CD4-positive, alpha-beta T cell treated with Interleukin-4 for 4 hours (primary cell): ENCODE results near the gene GMPR2.

ENCODE experiments used
- DNase-seq: peaks from one replicate; pipeline ENCODE4 v3.0.0-alpha.2; 2020

The GMPR2 gene

GRCh38 chr14:24270537-24271133 is 37.9 kb downstream of the GMPR2 start:
- DNase-seq = no peak

DNA sequence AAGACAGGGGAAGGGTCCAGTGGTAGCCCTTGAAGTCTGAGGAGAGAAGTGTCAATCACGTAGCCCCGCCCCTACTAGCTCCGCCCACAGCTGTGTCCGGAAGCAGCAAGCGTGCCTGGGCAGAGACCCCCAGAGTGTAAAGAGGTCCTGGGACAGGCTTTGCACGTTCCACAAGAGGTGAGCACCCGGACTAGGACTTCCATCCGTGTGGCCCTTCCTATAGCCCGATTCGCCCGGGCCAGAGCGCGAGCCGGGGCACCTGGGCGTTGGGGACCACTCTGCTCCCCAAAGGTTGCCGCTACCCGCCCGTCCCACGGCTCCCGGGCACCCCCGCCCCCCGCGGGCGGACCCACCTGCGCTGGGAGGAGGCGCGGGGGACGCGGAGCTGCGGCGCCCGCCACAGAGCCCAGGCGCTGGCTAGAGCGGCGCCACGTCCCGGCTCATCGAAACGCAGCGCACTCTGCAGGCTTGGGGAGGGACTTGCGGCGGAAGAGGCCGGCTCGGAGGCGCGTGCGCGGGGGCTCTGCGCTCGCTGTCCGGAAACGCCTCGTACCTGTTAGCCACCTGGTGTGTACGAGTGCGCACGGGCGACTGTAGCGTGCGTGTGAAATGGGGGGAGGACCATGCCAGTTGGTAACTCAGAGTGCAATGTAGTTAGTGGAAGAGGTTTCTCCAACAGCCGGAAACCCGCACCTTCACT is 38.6 kb downstream of the GMPR2 start, which contains the start of gene RABGGTA:
Gene RABGGTA, minus strand, starts transcription at position 464 of the 700 bp plus-strand sequence. CDS start 482 bp downstream, outside the sequence.
- DNase-seq = peak; percentile 93

- no peak for DNase-seq
These were observed 39.1 kb downstream of the GMPR2 start for GRCh38 chr14:24271834-24272263.

GRCh38 chr14:24272467-24272866 is 39.7 kb downstream of the GMPR2 start:
- DNase-seq = no peak

- no peak for DNase-seq
These were observed 40.8 kb downstream of the GMPR2 start for GRCh38 chr14:24273422-24273998.

DNA sequence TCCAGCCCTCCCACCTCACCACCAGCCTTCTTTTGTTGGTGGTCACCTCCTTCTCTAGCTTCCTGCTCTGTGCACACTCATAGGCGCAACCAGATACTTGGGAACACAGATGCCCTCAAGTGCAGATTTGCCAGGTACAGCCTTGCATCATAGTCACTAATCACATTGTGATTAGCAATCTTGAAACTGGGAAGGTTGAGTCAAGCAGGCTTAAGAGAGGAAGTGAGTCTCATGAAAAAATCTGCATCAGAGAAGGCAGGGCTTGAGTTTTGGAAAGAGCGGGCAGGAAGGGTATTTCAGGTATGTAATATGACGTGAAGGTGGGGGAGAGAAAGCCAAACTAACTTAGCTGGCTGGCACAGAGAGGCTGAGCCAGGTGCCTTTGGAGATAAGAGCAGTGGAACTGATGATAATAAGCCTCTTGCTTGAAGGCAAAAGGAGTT is 41.4 kb downstream of the GMPR2 start:
- DNase-seq = peak; percentile 66

DNA sequence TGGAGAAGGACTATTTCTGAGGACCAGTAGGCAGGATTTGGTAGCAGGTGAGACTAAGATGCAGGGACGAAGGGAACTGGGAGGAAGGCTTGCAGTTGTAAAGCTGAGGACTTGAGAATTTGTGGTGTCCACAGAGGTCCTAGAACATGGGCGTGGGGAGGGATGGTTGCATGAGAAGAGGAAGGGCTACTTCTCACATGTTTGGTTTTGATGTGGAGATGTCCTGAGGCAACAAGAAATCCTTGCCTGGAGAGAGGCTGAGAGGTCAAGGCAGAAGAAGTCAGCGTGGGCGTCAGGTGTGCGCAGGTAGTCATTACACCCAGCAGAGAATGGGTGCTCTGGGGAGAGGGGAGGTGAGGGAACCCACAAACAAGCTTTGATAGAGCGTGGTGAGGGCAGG is 44.3 kb downstream of the GMPR2 start:
- no peak for DNase-seq

DNA sequence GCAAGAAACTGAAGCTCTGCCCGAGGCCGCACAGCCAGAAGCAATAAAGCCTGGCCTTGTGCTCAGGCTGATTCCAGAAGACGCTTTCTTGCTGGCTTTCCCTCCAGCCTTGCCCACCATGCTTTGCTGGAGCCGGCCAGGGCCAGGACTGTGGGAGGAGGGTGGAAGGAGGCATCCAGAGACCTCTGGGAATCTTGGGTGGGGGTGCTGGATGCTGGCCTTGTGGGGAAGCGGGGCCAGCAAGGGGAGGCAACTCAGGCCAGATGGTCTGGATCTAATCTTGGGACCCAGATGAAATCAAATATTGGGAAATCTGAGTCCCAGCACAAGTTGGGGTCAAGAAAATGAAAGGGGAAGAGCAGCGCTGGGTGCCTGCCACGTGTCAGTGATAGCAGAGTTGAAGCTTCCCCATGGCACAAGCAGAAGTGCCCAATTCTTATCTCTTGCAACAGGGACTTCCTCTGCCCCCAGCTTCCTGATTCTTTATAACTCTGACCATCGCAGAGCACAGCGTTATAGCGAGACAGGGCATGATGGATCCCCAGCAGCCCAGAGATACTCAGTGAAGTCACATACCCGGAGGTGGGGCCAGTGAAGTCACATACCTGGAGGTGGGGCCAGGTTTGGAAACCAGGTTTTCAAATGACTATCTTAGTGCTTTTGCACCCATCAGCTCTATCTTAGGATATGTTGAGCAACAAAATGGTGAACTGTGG is 45.0 kb downstream of the GMPR2 start:
- DNase-seq = no peak

- no peak for DNase-seq
These were observed 45.7 kb downstream of the GMPR2 start for GRCh38 chr14:24278424-24278823.

DNA sequence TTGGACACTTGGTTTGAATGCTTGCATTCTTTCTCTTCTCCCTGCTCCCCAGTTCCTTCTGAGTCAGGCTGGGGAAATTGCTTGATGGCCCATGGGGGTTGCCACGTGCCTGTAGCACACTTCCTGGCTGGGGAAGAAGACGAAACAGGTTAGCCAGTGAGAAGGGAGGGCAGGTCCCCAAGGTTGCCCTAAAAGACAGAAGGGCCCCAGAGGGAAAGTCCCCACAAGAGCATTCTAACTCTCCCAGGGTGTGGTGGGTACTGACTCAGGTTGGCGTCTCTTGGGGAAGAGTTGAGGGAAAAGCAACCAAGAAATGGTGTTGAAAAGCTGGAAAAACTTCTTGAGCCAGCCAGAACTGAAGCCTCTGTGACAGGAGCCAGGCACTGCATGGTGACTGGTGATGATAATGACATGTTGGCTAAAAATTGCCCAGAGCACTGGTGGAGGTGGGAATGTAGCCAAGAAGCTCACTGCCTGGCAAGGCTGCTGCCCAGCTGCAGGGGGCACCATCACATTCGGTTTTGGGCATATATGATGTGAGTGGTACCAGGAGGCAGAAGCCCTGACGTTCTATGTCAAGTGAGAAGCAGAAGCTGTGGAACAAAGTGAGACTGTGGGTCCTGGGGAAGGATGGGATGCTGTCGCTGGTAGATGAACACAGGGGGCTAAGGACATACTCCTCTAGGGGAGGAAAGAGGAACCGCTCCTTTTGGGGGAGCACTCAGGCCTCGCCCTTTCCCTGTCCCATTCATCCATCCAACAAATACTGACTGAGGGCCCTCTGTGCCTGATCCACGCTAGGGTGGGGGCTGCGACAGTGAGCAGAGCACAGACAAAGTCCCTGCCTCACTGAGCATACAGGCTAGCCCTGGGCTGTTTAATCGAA is 46.8 kb downstream of the GMPR2 start:
- DNase-seq = peak; percentile 70

DNA sequence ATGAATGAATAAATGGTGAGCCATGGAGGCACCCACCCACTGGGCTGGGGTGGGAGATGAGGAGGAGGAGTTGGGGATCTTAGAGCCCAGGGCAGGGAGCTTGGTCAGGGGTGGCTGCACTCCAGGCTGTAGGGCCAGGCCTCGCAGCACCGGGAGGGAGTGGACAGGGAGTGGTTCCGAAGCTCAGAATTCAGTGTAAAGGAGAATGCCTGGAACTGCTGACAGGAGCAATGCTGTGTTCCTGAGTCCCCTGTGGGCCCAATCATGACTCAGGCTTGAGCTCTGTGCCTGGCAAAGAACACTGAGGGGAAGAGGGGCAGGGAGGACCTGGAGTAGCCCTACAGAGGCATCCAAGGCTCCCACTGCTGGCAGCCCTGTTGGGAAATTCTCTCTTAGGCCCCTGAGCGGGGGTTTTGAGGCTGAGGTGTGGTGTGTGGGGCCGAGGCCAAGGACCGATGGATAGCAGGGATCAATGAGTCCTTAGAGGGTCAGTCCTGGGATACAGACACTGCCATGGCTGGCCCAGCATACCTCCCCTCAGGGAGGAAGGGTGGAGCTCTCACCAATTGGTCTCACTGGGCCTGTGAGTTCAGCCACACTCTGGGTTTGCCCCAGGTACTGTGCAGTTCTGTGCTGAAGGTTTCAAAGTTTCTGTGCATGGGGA is 48.2 kb downstream of the GMPR2 start:
- DNase-seq = no peak

DNA sequence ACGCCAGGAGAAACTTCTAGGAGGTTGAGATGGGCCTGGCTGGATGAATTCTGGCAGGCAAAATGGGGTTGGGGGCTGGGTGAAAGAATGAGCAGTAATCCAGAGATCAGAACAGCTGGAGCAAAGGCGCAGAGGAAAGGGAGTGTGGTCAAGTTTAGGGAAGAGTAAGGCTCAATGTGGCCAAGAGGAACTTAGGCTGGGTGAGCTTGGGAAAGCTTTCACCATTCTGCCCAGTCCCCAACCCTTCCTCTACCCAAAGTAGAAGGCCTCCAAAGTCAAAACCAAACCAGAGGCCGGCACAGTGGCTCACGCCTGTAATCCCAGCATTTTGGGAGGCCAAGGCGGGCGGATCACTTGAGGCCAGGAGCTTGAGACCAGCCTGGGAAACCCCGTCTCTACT is 48.9 kb downstream of the GMPR2 start:
- no peak for DNase-seq

DNA sequence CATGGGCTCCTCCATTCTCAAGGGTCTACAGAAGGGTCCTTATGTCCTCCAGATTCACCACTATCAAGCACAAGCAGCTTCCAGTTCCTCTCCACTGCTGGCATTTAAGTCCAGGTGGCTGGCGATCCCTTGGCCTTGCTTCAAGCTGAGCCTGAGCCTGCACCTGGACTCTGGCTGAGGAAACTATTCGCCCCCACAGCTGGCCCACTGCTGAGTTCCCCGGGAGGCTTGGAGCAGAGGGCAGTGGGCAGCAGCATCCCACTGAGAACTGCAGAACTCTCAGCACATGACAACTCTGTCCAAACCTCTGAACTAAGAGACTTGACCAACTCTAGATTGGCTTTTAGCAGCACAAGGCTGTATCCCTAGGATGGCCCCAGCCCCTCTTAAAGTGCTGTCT is 50.0 kb downstream of the GMPR2 start:
- DNase-seq = no peak

GRCh38 chr14:24283796-24284460 is 51.2 kb downstream of the GMPR2 start:
- DNase-seq = no peak

DNA sequence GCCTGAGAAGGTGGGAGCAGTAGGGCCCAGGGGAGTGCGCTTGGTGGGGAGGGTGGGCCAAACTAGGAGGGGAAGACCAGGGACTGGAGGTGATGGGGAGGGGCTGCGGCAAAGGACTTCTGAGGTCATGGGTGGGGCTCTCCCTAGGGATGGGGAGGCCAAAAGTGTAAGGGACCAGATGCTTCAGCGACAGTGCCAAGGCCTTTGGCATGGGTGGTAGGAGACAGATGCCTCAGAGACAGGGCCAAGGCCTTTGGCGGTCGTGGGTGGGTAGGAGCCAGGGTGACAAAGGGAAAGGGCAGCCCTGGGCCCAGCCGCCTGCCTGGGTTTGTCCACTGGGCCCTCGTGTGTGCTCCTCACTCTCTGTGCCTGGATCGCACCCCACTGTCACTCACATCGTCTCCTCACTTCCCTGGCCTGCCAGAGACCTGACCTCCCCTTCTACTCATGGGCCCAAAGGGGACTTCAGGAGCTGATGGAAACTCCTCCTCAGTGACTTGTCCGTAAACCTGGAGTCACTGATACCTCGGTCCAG is 51.8 kb downstream of the GMPR2 start:
- no peak for DNase-seq

GRCh38 chr14:24285351-24285750 is 52.6 kb downstream of the GMPR2 start:
- DNase-seq = no peak

- DNase-seq = no peak
These were observed 54.3 kb downstream of the GMPR2 start for GRCh38 chr14:24286996-24287395.
